Activated T-helper 17 cell treated with anti-CD3 and anti-CD28 coated beads, Interleukin-2, amount 50 U/mL, for 72 hours (primary cell): ENCODE measurements around the gene ATP10B. TPM values are rescaled to one million over a fixed set of nuclear protein-coding genes. Genes with fewer than 3 reads are reported as not detected.
"Not testable (repeated sequence)": the region's sequence is repeated elsewhere in the genome, so short reads cannot be mapped to it uniquely, and the experiment has no call there.

ENCODE experiments used
- ATAC-seq: fragments of 150-1000 bp; cut with Tn5 transposase; replicated peaks from 2 replicates; pipeline ENCODE4 v1.10.0; 2021; ENCODE audit warnings: mild to moderate bottlenecking, moderate library complexity
- H3K27ac Mint-ChIP-seq: one replicate; pipeline ENCODE4 v1.8.0; 2022; ENCODE audit warnings: mixed read lengths
- H3K27me3 Mint-ChIP-seq: one replicate; pipeline ENCODE4 v1.8.0; 2022; ENCODE audit warnings: mixed read lengths
- H3K36me3 Mint-ChIP-seq: one replicate; pipeline ENCODE4 v1.8.0; 2022; ENCODE audit warnings: low read depth, mild to moderate bottlenecking, mixed read lengths
- H3K4me1 Mint-ChIP-seq: one replicate; pipeline ENCODE4 v1.8.0; 2022; ENCODE audit warnings: mixed read lengths
- H3K4me3 Mint-ChIP-seq: one replicate; pipeline ENCODE4 v1.8.0; 2022; ENCODE audit warnings: mild to moderate bottlenecking, mixed read lengths
- H3K9me3 Mint-ChIP-seq: one replicate; pipeline ENCODE4 v1.8.0; 2022; ENCODE audit warnings: mixed read lengths
- total RNA-seq, 2 donors: library from RNA; stranded (reverse); gene quantifications; one replicate each; pipeline ENCODE4 v1.2.3, GENCODE V29; 2022

The ATP10B gene, protein sequence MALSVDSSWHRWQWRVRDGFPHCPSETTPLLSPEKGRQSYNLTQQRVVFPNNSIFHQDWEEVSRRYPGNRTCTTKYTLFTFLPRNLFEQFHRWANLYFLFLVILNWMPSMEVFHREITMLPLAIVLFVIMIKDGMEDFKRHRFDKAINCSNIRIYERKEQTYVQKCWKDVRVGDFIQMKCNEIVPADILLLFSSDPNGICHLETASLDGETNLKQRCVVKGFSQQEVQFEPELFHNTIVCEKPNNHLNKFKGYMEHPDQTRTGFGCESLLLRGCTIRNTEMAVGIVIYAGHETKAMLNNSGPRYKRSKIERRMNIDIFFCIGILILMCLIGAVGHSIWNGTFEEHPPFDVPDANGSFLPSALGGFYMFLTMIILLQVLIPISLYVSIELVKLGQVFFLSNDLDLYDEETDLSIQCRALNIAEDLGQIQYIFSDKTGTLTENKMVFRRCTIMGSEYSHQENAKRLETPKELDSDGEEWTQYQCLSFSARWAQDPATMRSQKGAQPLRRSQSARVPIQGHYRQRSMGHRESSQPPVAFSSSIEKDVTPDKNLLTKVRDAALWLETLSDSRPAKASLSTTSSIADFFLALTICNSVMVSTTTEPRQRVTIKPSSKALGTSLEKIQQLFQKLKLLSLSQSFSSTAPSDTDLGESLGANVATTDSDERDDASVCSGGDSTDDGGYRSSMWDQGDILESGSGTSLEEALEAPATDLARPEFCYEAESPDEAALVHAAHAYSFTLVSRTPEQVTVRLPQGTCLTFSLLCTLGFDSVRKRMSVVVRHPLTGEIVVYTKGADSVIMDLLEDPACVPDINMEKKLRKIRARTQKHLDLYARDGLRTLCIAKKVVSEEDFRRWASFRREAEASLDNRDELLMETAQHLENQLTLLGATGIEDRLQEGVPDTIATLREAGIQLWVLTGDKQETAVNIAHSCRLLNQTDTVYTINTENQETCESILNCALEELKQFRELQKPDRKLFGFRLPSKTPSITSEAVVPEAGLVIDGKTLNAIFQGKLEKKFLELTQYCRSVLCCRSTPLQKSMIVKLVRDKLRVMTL (N-terminal part only)
- not detected for total RNA-seq

DNA sequence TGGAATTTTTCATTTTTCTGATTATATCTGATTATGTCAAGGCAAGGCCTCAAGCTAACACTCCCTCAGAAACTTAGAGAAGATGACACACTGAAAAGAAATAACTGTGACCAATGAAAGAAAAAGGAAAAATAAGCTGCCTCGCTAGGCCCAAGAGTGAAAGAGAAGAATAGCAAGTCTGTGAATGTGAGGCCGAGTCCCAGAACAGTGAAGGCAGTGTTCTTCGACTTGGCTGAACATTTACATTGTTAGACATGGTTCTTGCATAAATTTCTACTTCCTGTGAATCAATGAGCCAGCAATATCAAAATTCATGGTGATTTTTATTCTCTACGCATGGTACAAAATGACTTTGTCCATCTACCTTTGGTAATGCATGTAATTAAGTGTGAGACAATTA lies at the start of gene ATP10B:
TSS of gene ATP10B (minus strand) at position 163 of the 400 bp plus-strand sequence. CDS start 164,137 bp downstream, outside the sequence.
- no peak within 1 kb of the TSS for H3K4me3 Mint-ChIP-seq
- no peak for ATAC-seq
- no peaks in the 10 kb centered on the region for H3K9me3 Mint-ChIP-seq
- H3K36me3 Mint-ChIP-seq: no peaks in the 10 kb centered on the region
- peaks cover 4% of the 10 kb centered on the region for H3K27me3 Mint-ChIP-seq
- H3K4me1 Mint-ChIP-seq: no peaks in the 10 kb centered on the region
- H3K27ac Mint-ChIP-seq: no peak within 1 kb of the TSS

DNA sequence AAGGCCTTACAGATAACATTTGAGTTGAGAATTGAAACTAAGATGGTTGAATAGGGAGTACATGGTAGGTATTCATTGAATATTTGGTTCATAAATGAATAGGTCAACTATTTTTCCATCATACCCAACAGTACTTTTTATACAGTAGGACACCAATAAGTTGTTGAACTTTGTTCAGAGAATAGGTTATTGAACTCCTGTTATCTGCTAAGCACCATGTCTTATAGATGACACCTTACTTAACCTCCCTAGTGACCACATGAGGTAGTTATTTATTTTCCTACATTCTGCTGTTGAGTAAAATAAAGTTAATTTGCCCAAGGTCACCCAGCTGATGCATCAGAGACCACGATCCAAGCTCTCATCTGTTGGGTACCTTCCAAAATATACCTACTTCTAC lies 49.6 kb upstream of the ATP10B start:
- no peak for ATAC-seq
- Mint-ChIP-seq H3K4me3 (no peak overlapping the region), H3K36me3 (no peaks in the 10 kb centered on the region), H3K27me3 (no peaks in the 10 kb centered on the region), H3K9me3 (no peaks in the 10 kb centered on the region), H3K4me1 (no peaks in the 10 kb centered on the region), H3K27ac (no peak overlapping the region)

DNA sequence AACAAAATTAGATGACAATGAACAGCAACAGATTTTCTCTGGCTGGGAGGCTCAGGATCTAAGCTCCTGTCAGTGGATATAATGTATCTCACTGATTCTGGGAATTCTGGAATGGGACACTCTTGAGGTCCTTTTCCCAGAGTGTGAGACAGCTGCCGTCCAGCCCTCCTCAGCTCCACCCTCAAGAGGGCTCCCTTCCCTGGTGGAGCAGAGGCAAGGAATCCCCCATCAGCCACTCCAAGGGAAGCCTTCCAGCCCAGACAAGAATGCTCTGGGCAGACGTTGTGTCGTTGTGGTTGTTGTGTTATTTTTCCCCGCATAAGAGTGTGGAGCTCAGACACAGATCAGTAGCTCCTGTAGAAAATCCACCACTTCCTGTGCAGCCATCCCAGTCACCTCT lies 47.7 kb upstream of the ATP10B start:
- Mint-ChIP-seq H3K4me1 (no peaks in the 10 kb centered on the region), H3K36me3 (no peaks in the 10 kb centered on the region), H3K4me3 (no peak overlapping the region), H3K9me3 (peaks cover 6% of the 10 kb centered on the region), H3K27ac (no peak overlapping the region), H3K27me3 (no peaks in the 10 kb centered on the region)
- ATAC-seq: no peak

DNA sequence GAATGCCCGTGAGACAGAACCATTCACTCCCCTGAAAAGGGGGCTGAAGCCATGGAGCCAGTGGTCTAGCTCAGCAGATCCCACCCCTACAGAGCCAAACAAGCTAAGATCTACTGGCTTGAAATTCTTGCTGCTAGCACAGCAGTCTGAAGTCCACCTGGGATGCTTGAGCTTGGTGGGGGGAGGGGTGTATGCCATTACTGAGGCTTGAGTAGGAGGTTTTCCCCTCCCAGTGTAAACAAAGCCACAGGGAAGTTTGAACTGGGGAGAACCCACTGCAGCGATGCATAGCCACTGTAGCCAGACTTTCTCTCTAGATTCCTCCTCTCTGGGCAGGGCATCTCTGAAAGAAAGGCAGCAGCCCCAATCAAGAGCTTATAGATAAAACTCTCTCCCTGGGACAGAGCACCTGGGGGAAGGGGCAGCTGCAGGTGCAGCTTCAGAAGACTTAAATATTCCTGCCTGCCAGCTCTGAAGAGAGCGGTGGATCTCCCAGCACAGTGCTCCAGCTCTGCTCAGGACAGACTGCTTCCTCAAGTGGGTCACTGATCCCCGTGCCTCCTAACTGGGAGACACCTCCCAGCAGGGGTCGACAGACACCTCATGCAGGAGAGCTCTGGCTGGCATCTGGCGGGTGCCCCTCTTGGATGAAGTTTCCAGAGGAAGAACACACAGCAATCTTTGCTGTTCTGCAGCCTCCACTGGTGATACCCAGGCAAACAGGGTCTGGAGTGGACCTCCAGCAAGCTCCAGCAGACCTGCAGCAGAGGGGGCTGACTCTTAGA lies 41.4 kb upstream of the ATP10B start:
- ATAC-seq, H3K27me3 Mint-ChIP-seq, H3K4me3 Mint-ChIP-seq, H3K4me1 Mint-ChIP-seq, H3K27ac Mint-ChIP-seq, H3K9me3 Mint-ChIP-seq, H3K36me3 Mint-ChIP-seq: not testable (repeated sequence)

DNA sequence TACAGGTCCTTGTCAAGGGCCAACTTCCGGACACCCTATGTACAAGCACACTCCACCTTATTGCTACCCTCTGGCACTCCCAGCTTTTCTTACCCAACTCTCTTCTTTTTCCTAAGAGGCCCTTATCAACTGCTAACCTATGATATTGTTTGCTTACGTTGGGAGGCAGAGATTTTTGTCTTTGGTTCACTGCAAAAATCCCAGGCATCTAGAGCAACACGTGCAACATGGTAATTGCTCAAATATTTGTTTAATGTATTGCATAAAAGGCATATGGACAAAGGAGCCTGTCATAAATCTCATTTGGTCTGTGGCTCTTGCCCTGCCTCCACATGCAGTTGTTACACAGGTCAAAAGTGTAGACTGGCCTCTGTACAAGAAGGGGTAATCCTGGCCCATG lies 35.8 kb upstream of the ATP10B start:
- Mint-ChIP-seq H3K27ac (no peak overlapping the region), H3K4me1 (no peaks in the 10 kb centered on the region), H3K4me3 (no peak overlapping the region), H3K36me3 (no peaks in the 10 kb centered on the region), H3K27me3 (peaks cover 9% of the 10 kb centered on the region), H3K9me3 (no peaks in the 10 kb centered on the region)
- ATAC-seq: no peak

DNA sequence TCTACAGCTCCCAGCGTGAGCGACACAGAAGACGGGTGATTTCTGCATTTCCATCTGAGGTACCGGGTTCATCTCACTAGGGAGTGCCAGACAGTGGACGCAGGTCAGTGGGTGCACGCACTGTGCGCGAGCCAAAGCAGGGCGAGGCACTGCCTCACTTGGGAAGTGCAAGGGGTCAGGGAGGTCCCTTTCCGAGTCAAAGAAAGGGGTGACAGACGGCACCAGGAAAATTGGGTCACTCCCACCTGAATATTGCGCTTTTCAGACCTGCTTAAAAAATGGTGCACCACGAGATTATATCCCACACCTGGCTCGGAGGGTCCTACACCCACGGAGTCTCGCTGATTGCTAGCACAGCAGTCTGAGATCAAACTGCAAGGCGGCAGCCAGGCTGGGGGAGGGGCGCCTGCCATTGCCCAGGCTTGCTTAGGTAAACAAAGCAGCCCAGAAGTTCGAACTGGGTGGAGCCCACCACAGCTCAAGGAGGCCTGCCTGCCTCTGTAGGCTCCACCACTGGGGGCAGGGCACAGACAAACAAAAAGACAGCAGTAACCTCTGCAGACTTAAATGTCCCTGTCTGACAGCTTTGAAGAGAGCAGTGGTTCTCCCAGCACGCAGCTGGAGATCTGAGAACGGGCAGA lies 21.7 kb upstream of the ATP10B start:
- not testable (repeated sequence) for H3K9me3 Mint-ChIP-seq

DNA sequence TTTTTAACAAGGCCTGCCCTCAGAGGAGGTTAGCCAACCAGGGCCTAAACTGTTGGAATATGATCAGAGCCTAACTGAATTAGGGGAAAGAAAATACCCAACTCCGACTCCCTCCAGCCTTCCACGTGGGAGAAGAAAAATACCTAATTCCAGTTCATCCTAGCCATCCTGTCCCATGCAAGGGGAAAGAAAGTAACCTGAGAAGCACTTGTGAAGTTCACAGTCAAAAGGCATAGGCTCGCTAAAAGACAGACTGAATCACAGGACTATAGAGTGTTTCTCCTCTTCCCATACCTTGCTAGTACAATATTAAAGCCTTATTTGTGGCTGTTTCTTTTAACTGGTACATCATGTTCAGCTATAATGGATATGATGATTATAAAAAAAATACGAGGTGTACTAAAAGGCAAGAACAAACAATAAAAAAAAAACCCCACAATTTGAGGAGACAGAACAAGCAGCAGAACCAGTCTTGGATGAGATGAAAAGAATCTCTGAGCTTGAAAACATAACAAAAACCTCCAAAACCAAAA lies 18.0 kb upstream of the ATP10B start:
- Mint-ChIP-seq H3K27ac (no peak overlapping the region), H3K4me3 (no peak overlapping the region), H3K4me1 (no peaks in the 10 kb centered on the region), H3K27me3 (peaks cover 11% of the 10 kb centered on the region), H3K9me3 (no peaks in the 10 kb centered on the region), H3K36me3 (no peaks in the 10 kb centered on the region)
- ATAC-seq: no peak

More for the DNA sequence above, 21.7 kb upstream of the ATP10B start:
- not testable (repeated sequence) for H3K36me3 Mint-ChIP-seq, H3K4me1 Mint-ChIP-seq, ATAC-seq, H3K27ac Mint-ChIP-seq, H3K4me3 Mint-ChIP-seq
- peaks cover 11% of the 10 kb centered on the region for H3K27me3 Mint-ChIP-seq

DNA sequence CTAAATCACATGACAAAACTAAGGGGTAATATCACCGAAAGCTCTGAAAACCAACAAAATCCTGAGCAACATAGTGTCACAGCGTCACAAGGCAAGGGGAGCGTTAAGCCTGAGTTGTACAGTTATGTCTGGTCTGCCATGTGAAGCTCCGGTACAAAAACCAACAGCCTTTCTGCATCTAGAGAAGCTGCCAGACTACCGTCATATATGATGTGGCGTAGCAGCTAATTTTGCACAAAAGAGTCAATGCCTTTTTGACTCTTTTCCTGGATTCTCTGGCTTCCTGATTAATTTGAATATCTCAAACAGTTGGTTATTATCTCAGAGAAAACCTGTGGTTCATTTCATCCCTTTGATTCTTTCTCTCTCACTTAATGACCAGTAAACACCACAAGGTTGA lies 16.0 kb upstream of the ATP10B start:
- no peak for ATAC-seq
- H3K4me3 Mint-ChIP-seq: no peak overlapping the region
- H3K36me3 Mint-ChIP-seq: no peaks in the 10 kb centered on the region
- no peak overlapping the region for H3K27ac Mint-ChIP-seq
- peaks cover 10% of the 10 kb centered on the region for H3K27me3 Mint-ChIP-seq
- H3K4me1 Mint-ChIP-seq: no peaks in the 10 kb centered on the region
- peaks cover 4% of the 10 kb centered on the region for H3K9me3 Mint-ChIP-seq

DNA sequence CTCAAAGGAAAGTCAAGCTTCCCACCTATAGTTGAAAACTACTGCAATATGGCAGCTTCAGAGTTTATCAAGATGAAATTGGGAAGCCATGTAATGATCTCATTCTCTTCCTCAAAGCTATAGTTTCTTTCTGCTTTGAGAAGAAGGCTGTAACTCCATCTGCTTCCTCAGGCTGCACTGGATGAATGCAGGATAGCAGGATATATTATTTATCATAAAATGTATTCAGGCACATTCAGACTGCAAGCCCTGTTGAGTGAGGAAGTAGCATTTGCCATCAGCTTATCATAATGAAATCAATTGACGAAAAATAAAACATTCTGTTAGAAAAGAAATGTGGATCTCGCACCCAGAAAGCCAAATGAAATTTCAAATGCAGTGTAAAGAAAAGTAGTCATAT lies 560 bp downstream of the ATP10B start:
- Mint-ChIP-seq H3K9me3 (no peaks in the 10 kb centered on the region), H3K36me3 (no peaks in the 10 kb centered on the region), H3K4me1 (no peaks in the 10 kb centered on the region), H3K4me3 (no peak overlapping the region), H3K27ac (no peak overlapping the region), H3K27me3 (peaks cover 4% of the 10 kb centered on the region)
- no peak for ATAC-seq

DNA sequence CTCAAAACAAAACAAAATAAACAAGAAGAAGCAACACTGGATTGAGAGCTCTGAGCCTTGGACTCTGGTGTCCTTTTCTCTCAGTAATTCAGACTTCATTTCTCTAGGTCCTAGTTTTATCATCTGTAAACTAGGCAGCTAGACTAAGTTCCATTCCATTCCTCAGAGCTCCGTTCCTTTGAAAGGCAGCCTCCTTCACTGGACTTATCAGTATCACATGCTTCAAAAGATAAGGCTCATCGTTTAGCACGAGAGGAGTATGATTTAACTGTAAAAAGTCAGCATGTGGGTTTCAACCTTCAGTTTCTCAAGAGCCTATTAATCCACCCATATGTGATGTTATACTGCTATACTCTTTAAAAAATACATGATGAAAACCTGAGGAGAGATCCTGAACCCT lies 1.6 kb downstream of the ATP10B start:
- Mint-ChIP-seq H3K36me3 (no peaks in the 10 kb centered on the region), H3K27ac (no peak overlapping the region), H3K9me3 (no peaks in the 10 kb centered on the region), H3K4me1 (no peaks in the 10 kb centered on the region), H3K27me3 (peaks cover 4% of the 10 kb centered on the region), H3K4me3 (no peak overlapping the region)
- no peak for ATAC-seq

DNA sequence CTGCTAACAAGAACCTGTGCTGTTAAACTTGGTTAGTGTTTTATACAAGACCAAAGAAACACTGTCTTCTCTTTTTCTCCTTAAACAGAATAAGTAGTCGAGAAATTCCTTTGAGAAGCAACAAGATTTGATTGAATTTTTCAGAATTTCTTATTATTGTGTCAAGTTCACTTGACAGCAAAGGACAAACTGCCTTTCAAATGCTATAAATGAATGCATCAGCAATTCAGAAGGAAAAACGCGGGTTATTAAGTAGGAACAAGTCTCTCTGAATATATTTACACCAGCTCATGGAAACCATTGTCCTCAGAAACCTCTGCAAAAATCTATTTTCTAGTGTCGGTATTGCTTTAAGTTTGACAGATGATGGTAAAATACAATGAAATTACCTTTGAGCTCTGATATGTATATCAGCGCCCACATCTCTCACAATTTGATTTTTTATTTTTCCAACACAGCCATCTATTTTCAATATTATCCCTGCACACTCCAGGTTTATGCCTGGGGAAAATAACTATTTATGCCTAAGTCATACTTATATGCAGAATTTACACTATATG lies 4.4 kb downstream of the ATP10B start:
- Mint-ChIP-seq H3K27me3 (peaks cover 4% of the 10 kb centered on the region), H3K4me1 (no peaks in the 10 kb centered on the region), H3K27ac (no peak overlapping the region), H3K4me3 (no peak overlapping the region), H3K9me3 (no peaks in the 10 kb centered on the region), H3K36me3 (no peaks in the 10 kb centered on the region)
- no peak for ATAC-seq

DNA sequence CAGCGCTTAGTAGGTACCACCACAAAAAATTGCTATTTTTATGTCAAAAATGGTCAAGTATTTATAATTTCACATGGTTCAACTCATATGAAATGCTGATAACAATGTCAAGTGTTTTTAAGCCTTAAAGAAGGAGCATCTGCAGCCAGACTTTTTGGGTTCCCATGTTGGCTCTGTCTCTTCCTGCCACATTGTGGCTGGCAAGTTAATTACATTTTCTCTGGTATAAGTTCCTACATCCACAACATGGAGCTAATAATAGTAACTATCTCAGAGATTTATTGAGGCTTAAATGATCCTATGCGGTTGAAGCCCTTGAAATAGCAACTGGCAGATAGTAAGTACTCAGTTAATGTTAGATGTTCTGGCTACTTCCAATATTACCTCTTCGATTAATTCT lies 5.4 kb downstream of the ATP10B start:
- H3K4me1 Mint-ChIP-seq: no peaks in the 10 kb centered on the region
- no peak overlapping the region for H3K4me3 Mint-ChIP-seq
- H3K9me3 Mint-ChIP-seq: no peaks in the 10 kb centered on the region
- no peak for ATAC-seq
- H3K27me3 Mint-ChIP-seq: peaks cover 4% of the 10 kb centered on the region
- H3K27ac Mint-ChIP-seq: no peak overlapping the region
- H3K36me3 Mint-ChIP-seq: no peaks in the 10 kb centered on the region

DNA sequence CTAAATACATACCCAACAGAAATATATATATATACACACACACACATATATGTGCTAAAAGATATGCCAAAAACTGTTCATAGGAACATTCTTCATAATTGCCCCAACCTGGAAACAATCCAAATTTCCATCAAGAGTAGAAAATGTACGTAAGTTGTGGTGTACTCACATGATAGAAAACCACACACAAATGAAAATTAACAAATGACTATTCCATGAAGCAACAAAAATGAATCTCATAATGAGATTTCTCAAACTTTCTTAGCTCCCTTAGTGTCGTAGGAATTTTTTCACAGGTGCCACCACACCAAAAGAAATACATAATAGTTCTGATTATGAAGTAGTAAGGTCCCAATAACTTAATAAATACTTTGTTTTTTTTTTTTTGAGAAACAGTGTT lies 7.8 kb downstream of the ATP10B start:
- no peaks in the 10 kb centered on the region for H3K36me3 Mint-ChIP-seq
- H3K27ac Mint-ChIP-seq: no peak overlapping the region
- no peak overlapping the region for H3K4me3 Mint-ChIP-seq

More for the DNA sequence above, 7.8 kb downstream of the ATP10B start:
- ATAC-seq: no peak
- Mint-ChIP-seq H3K4me1 (no peaks in the 10 kb centered on the region), H3K27me3 (peaks cover 4% of the 10 kb centered on the region), H3K9me3 (no peaks in the 10 kb centered on the region)
